Lower leg skin (tissue), 4 donors: ENCODE results near the gene MRPL51. TPM values are rescaled to one million over a fixed set of nuclear protein-coding genes. Genes with fewer than 3 reads are reported as not detected.

Experiments
- DNase-seq, 2 donors: peaks; one replicate each; pipeline ENCODE4 v3.0.0-alpha.2; 2019; ENCODE audit warnings: low spot score in 2 of 2
- H3K4me3 ChIP-seq: fragments of 200-600 bp; sonication (generic); 2 replicates; pipeline ENCODE4 v1.5.1; 2017; ENCODE audit warnings: mild to moderate bottlenecking, low read depth; ENCODE audit not compliant: poor library complexity, severe bottlenecking
- CTCF ChIP-seq, 3 donors: fragments of 450-650 bp; IDR thresholded peaks; one replicate each; pipeline ENCODE4 v1.5.1; 2016; ENCODE audit warnings: antibody characterized with exemption in 3 of 3, mild to moderate bottlenecking in 3 of 3, moderate library complexity in 2 of 3
- POLR2A ChIP-seq, 2 donors: fragments of 450-650 bp; IDR thresholded peaks; one replicate each; pipeline ENCODE4 v1.6.1; 2016 to 2017; ENCODE audit warnings: antibody characterized with exemption in 2 of 2, mild to moderate bottlenecking in 1 of 2, moderate library complexity in 1 of 2
- WGBS, 2 donors: methylation state at CpG; one replicate each; pipeline ENCODE4 v1.1.5; 2018; 5-methylcytosine and 5-hydroxymethylcytosine counted together
- intact Hi-C: fragments of 100-400 bp; cut with DNase I; formaldehyde crosslinking; loops from one replicate; pipeline ENCODE4 v1.15.0; 2023; ENCODE audit warnings: low total_unique reads
- total RNA-seq, 4 donors: library from RNA; depleted of rRNA; stranded (reverse); fragments of >200 nt; gene quantifications; one replicate each; pipeline ENCODE4 v1.1.0, GENCODE V29; 2016

Gene MRPL51
- total RNA-seq, 4 donors from 2014 or later = 38.6 to 62.1 (median 58.7) TPM

- H3K4me3 ChIP-seq = no peak overlapping the region
- TF ChIP-seq POLR2A (IDR thresholded peaks at IDR 0.05) (no peak), CTCF (IDR thresholded peaks at IDR 0.05) (no peak)
- WGBS, 2 donors = 57 to 60% methylated on average over 3 of the region's 3 CpGs
- DNase-seq = no peak
- intact Hi-C loops = no loop called here
Measured at GRCh38 chr12:6523708-6524107, 30.6 kb upstream of the MRPL51 start.

- no peak for DNase-seq
- 86 to 87% methylated on average over 10 of the region's 10 CpGs for WGBS, 2 donors
- intact Hi-C loops = no loop called here
- TF ChIP-seq POLR2A (IDR thresholded peaks at IDR 0.05) = no peak
- no peak for TF ChIP-seq CTCF (IDR thresholded peaks at IDR 0.05)
- no peak overlapping the region for H3K4me3 ChIP-seq
Measured at GRCh38 chr12:6522193-6522592, 29.1 kb upstream of the MRPL51 start.

GRCh38 chr12:6520186-6520585 is 27.1 kb upstream of the MRPL51 start:
- 81 to 84% methylated on average over 3 of the region's 3 CpGs for WGBS, 2 donors
- no peak for DNase-seq
- intact Hi-C loops = no loop called here
- TF ChIP-seq CTCF (IDR thresholded peaks at IDR 0.05) (no peak), POLR2A (IDR thresholded peaks at IDR 0.05) (no peak)
- no peak overlapping the region for H3K4me3 ChIP-seq

- 77 to 83% methylated on average over 7 of the region's 7 CpGs for WGBS, 2 donors
- TF ChIP-seq POLR2A (IDR thresholded peaks at IDR 0.05) (no peak), CTCF (IDR thresholded peaks at IDR 0.05) (no peak)
- DNase-seq = no peak
- H3K4me3 ChIP-seq = no peak overlapping the region
- intact Hi-C loops = no loop called here
Measured at GRCh38 chr12:6508087-6508486, 15.0 kb upstream of the MRPL51 start.

GRCh38 chr12:6507102-6507998 is 14.3 kb upstream of the MRPL51 start:
- intact Hi-C loops = no loop called here
- 73 to 74% methylated on average over 12 of the region's 12 CpGs for WGBS, 2 donors
- H3K4me3 ChIP-seq = no peak overlapping the region
- no peak for TF ChIP-seq POLR2A (IDR thresholded peaks at IDR 0.05)
- no peak for TF ChIP-seq CTCF (IDR thresholded peaks at IDR 0.05)
- no peak for DNase-seq
